ENCODE data around the gene PRKCH.

DNA sequence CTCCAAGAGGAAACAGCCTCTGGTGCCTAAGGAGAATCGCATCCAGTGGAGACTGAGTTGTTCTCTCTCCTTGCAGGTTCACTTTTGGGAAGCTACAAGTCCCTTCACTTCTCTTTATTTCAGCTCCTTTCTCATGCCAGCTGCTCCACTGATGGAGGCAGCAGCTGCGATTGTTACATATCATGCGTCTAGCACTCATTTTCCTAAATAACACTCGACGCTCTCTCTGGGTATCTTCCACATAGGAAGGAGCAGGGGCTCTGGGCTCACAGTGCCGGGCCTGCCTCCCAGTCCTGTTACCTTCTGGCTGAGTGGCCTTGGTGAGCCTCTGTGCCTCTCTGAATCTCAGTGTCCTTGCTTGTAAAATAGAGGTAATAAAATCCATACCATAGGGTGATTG is 211.4 kb downstream of the PRKCH start:
- TF ChIP-seq, protein P1, sequence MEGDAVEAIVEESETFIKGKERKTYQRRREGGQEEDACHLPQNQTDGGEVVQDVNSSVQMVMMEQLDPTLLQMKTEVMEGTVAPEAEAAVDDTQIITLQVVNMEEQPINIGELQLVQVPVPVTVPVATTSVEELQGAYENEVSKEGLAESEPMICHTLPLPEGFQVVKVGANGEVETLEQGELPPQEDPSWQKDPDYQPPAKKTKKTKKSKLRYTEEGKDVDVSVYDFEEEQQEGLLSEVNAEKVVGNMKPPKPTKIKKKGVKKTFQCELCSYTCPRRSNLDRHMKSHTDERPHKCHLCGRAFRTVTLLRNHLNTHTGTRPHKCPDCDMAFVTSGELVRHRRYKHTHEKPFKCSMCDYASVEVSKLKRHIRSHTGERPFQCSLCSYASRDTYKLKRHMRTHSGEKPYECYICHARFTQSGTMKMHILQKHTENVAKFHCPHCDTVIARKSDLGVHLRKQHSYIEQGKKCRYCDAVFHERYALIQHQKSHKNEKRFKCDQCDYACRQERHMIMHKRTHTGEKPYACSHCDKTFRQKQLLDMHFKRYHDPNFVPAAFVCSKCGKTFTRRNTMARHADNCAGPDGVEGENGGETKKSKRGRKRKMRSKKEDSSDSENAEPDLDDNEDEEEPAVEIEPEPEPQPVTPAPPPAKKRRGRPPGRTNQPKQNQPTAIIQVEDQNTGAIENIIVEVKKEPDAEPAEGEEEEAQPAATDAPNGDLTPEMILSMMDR (IDR thresholded peaks at IDR 0.05; ENCODE audit: low read depth, low read length): no peak
- TF ChIP-seq EZH2phosphoT487 (IDR thresholded peaks at IDR 0.05; ENCODE audit: low read depth): no peak
